Lower leg skin (tissue), 4 donors: Measurements from ENCODE around the gene TTLL4. TPM values are rescaled to one million over a fixed set of nuclear protein-coding genes. Genes with fewer than 3 reads are reported as not detected.

Source experiments
- DNase-seq, 2 donors: peaks; one replicate each; pipeline ENCODE4 v3.0.0-alpha.2; 2019; ENCODE audit warnings: low spot score in 2 of 2
- H3K4me3 ChIP-seq: fragments of 200-600 bp; sonication (generic); 2 replicates; pipeline ENCODE4 v1.5.1; 2017; ENCODE audit warnings: mild to moderate bottlenecking, low read depth; ENCODE audit not compliant: poor library complexity, severe bottlenecking
- POLR2A ChIP-seq, 2 donors: fragments of 450-650 bp; IDR thresholded peaks; one replicate each; pipeline ENCODE4 v1.6.1; 2016 to 2017; ENCODE audit warnings: antibody characterized with exemption in 2 of 2, mild to moderate bottlenecking in 1 of 2, moderate library complexity in 1 of 2
- whole genome bisulfite sequencing, 2 donors: methylation state at CpG; one replicate each; pipeline ENCODE4 v1.1.5; 2018; 5-methylcytosine and 5-hydroxymethylcytosine counted together
- intact Hi-C: fragments of 100-400 bp; cut with DNase I; formaldehyde crosslinking; loops from one replicate; pipeline ENCODE4 v1.15.0; 2023; ENCODE audit warnings: low total_unique reads
- total RNA-seq, 4 donors: library from RNA; depleted of rRNA; stranded (reverse); fragments of >200 nt; gene quantifications; one replicate each; pipeline ENCODE4 v1.1.0, GENCODE V29; 2016
- TF ChIP-seq, protein P1 (sequence below), 3 donors: fragments of 450-650 bp; IDR thresholded peaks; one replicate each; pipeline ENCODE4 v1.5.1; 2016; ENCODE audit warnings: antibody characterized with exemption in 3 of 3, mild to moderate bottlenecking in 3 of 3, moderate library complexity in 2 of 3

The TTLL4 gene
- total RNA-seq, 4 donors from 2014 or later = 4.4 to 19.4 (median 17.4) TPM

DNA sequence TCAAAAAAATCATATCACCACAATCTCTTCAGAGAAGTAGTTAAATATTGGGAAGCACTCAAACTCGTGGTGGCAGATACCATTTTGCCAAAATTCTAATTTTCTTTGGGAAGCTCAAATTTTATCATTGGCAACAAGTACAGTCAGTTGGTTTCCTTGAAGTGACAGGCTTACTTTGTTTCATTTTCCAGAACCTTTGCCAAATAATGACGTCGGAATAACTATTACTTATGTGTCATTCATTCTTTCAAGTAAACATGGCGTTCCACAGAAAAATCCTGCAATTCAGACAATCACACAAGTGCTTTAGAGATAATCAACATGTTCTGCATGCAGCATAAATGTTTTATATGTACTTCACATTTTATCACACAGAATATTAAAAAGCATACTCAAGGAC lies 5.4 kb downstream of the TTLL4 start:
- WGBS, 2 donors = 38 to 56% methylated on average over 4 of the region's 4 CpGs
- H3K4me3 ChIP-seq = no peak overlapping the region
- no peak for DNase-seq
- TF ChIP-seq POLR2A (IDR thresholded peaks at IDR 0.05) = no peak
- TF ChIP-seq, protein P1, sequence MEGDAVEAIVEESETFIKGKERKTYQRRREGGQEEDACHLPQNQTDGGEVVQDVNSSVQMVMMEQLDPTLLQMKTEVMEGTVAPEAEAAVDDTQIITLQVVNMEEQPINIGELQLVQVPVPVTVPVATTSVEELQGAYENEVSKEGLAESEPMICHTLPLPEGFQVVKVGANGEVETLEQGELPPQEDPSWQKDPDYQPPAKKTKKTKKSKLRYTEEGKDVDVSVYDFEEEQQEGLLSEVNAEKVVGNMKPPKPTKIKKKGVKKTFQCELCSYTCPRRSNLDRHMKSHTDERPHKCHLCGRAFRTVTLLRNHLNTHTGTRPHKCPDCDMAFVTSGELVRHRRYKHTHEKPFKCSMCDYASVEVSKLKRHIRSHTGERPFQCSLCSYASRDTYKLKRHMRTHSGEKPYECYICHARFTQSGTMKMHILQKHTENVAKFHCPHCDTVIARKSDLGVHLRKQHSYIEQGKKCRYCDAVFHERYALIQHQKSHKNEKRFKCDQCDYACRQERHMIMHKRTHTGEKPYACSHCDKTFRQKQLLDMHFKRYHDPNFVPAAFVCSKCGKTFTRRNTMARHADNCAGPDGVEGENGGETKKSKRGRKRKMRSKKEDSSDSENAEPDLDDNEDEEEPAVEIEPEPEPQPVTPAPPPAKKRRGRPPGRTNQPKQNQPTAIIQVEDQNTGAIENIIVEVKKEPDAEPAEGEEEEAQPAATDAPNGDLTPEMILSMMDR (IDR thresholded peaks at IDR 0.05) = no peak
- intact Hi-C loops = no loop called here

DNA sequence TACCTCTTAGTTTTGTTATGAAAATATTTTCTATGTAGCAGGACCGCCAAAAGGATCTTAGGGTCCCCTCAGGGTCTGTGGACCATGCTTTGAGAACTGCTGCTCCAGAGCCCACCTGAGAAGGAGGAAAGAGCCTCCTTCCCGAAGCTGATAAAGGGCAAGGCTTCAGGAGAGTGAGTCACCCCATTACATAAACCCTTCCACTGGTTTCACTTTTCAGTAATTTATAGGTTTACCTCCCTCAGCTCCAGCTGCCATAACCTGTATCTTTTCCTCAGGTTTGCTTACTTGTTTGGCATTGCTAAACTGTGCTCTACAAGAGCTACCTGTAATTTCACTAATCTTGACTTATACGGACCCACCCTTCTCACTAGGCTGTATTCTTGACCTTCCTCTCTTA lies 6.6 kb downstream of the TTLL4 start:
- DNase-seq = no peak
- 51 to 55% methylated on average over 3 of the region's 3 CpGs for WGBS, 2 donors
- TF ChIP-seq, protein P1 (IDR thresholded peaks at IDR 0.05) = no peak
- no peak for TF ChIP-seq POLR2A (IDR thresholded peaks at IDR 0.05)
- intact Hi-C loops = no loop called here
- H3K4me3 ChIP-seq = no peak overlapping the region

GRCh38 chr2:218718058-218718457 lies 7.4 kb downstream of the TTLL4 start:
- intact Hi-C loops = no loop called here
- no peak for DNase-seq
- 92 to 97% methylated on average over 7 of the region's 7 CpGs for WGBS, 2 donors
- H3K4me3 ChIP-seq = no peak overlapping the region
- TF ChIP-seq, protein P1 (IDR thresholded peaks at IDR 0.05) = no peak
- no peak for TF ChIP-seq POLR2A (IDR thresholded peaks at IDR 0.05)

DNA sequence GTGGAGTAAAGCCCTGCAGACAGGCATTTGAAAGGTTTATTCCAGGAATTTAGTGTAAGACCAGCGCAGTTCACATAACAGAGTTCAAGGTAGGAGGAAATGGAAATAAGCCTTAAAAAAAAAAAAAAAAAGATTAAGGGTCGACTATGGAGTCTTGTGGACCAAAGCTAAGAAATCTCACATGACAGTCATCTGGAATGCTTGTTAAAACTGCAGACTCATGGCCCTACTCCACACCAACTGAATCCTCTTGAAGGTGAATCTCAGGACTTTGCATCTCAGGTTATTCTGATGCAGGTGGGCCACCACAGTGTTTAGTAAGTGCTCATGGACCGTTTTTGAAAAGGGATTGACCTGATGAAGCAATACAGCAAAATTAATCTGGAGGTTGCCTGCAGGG lies 8.8 kb downstream of the TTLL4 start:
- intact Hi-C loops = no loop called here
- H3K4me3 ChIP-seq = no peak overlapping the region
- no peak for DNase-seq
- 63 to 69% methylated on average over 3 of the region's 3 CpGs for WGBS, 2 donors
- TF ChIP-seq POLR2A (IDR thresholded peaks at IDR 0.05) = no peak

- TF ChIP-seq, protein P1 (IDR thresholded peaks at IDR 0.05) = no peak
- no peak for TF ChIP-seq POLR2A (IDR thresholded peaks at IDR 0.05)
- intact Hi-C loops = loop anchor here (10.0 kb wide), 1 partner anchor 124 kb away; no protein-coding TSS in a partner anchor
- WGBS, 2 donors = 87 to 94% methylated on average over 19 of the region's 19 CpGs
- DNase-seq = no peak
- no peak overlapping the region for H3K4me3 ChIP-seq
Observed at GRCh38 chr2:218720048-218721041, 9.7 kb downstream of the TTLL4 start.

- intact Hi-C loops = loop anchor here (10.0 kb wide), 1 partner anchor 123 kb away; no protein-coding TSS in a partner anchor
- H3K4me3 ChIP-seq = no peak overlapping the region
- DNase-seq = no peak
- TF ChIP-seq, protein P1 (IDR thresholded peaks at IDR 0.05) = no peak
- TF ChIP-seq POLR2A (IDR thresholded peaks at IDR 0.05) = no peak
Observed at GRCh38 chr2:218721488-218721887, 10.9 kb downstream of the TTLL4 start.
